ENCODE data around the gene PRR35. TPM values are rescaled to one million over a fixed set of nuclear protein-coding genes. Genes with fewer than 3 reads are reported as not detected.

PRR35 gene
- total RNA-seq, 1 donor from 2014 or later, result not detected

GRCh38 chr16:525123-525519 lies 35.1 kb upstream of the PRR35 start:
- intact Hi-C loops (cut with DNase I), result no loop called here
- H3K27ac ChIP-seq, result peak overlapping the region; percentile 98

GRCh38 chr16:525520-526180 lies 34.5 kb upstream of the PRR35 start:
- H3K36me3 ChIP-seq, result peaks cover 0 to 6% of the 10 kb centered on the region in 2 donors
- no peak for DNase-seq (ENCODE audit: extremely low spot score in 2 of 2)
- TF ChIP-seq POLR2A (IDR thresholded peaks at IDR 0.05) (no peak), POLR2AphosphoS5 (IDR thresholded peaks at IDR 0.05; ENCODE audit: insufficient read depth in 1 of 2, low read depth in 1 of 2) (peak in 1 of 2 donors; percentile 67), CTCF (IDR thresholded peaks at IDR 0.05) (no peak)
- peak overlapping the region; percentile 98 for H3K27ac ChIP-seq
- intact Hi-C loops (cut with DNase I), result no loop called here
- H3K4me3 ChIP-seq, result peak overlapping the region; percentile 82 to 96
- H3K27me3 ChIP-seq, result no peaks in the 10 kb centered on the region
- H3K4me1 ChIP-seq, result peaks cover 56% of the 10 kb centered on the region
- H3K9me3 ChIP-seq, result no peaks in the 10 kb centered on the region

More at GRCh38 chr16:525123-525519, 35.1 kb upstream of the PRR35 start:
- H3K27me3 ChIP-seq, result no peaks in the 10 kb centered on the region
- TF ChIP-seq POLR2A (IDR thresholded peaks at IDR 0.05) (no peak), CTCF (IDR thresholded peaks at IDR 0.05) (no peak), POLR2AphosphoS5 (IDR thresholded peaks at IDR 0.05; ENCODE audit: insufficient read depth in 1 of 2, low read depth in 1 of 2) (no peak)
- peaks cover 51% of the 10 kb centered on the region for H3K4me1 ChIP-seq
- no peaks in the 10 kb centered on the region for H3K9me3 ChIP-seq
- H3K4me3 ChIP-seq, result no peak overlapping the region
- DNase-seq (ENCODE audit: extremely low spot score in 2 of 2), result no peak
- H3K36me3 ChIP-seq, result peaks cover 0 to 11% of the 10 kb centered on the region in 2 donors

GRCh38 chr16:526181-527014 lies 33.8 kb upstream of the PRR35 start:
- H3K27me3 ChIP-seq, result no peaks in the 10 kb centered on the region
- H3K4me1 ChIP-seq, result peaks cover 63% of the 10 kb centered on the region
- no peak for DNase-seq (ENCODE audit: extremely low spot score in 2 of 2)
- peak overlapping the region; percentile 82 to 96 for H3K4me3 ChIP-seq
- peak overlapping the region; percentile 98 for H3K27ac ChIP-seq
- no peaks in the 10 kb centered on the region for H3K36me3 ChIP-seq
- intact Hi-C loops (cut with DNase I), result no loop called here
- TF ChIP-seq POLR2A (IDR thresholded peaks at IDR 0.05) (no peak), POLR2AphosphoS5 (IDR thresholded peaks at IDR 0.05; ENCODE audit: insufficient read depth in 1 of 2, low read depth in 1 of 2) (no peak), CTCF (IDR thresholded peaks at IDR 0.05) (no peak)
- H3K9me3 ChIP-seq, result no peaks in the 10 kb centered on the region

- Histone ChIP-seq H3K27ac (peak within 1 kb of the TSS; percentile 98), H3K27me3 (no peaks in the 10 kb centered on the region), H3K36me3 (no peaks in the 10 kb centered on the region), H3K4me3 (peak within 1 kb of the TSS; percentile 82 to 96), H3K4me1 (peaks cover 63% of the 10 kb centered on the region), H3K9me3 (no peaks in the 10 kb centered on the region)
- peak in 1 of 2 donors; percentile 92 for DNase-seq (ENCODE audit: extremely low spot score in 2 of 2)
- peak in 1 of 3 experiments; percentile 35 for TF ChIP-seq CTCF (IDR thresholded peaks at IDR 0.05)
- TF ChIP-seq POLR2AphosphoS5 (IDR thresholded peaks at IDR 0.05; ENCODE audit: insufficient read depth in 1 of 2, low read depth in 1 of 2), result peak in 1 of 2 donors; percentile 75
- peak in 1 of 2 donors; percentile 84 for TF ChIP-seq POLR2A (IDR thresholded peaks at IDR 0.05)
- intact Hi-C loops (cut with DNase I), result no loop called here
Observed at GRCh38 chr16:527015-527903, 32.9 kb upstream of the PRR35 start, which contains the start of gene CAPN15. TSS of gene CAPN15 (plus strand) at chr16:527712. CDS start at chr16:546839, 19,127 bp downstream.
